Loucy (cell line): ENCODE data around the gene TPX2.

ENCODE experiments used
- H2AFZ ChIP-seq: fragments of 200-600 bp; sonication (generic); 2 replicates; pipeline ENCODE4 v1.6.0; 2016; ENCODE audit warnings: antibody characterized with exemption, mild to moderate bottlenecking, low read length, moderate library complexity
- H3F3A ChIP-seq: fragments of 200-600 bp; 2 replicates; pipeline ENCODE4 v1.6.0; 2016; ENCODE audit warnings: antibody characterized with exemption, low read depth, mild to moderate bottlenecking
- H3K27me3 ChIP-seq: fragments of 200-600 bp; sonication (generic); 2 replicates; pipeline ENCODE4 v1.6.1; 2014; ENCODE audit warnings: low read length, mild to moderate bottlenecking; ENCODE audit not compliant: insufficient read depth, poor library complexity, severe bottlenecking
- H3K36me3 ChIP-seq: fragments of 200-600 bp; sonication (generic); 2 replicates; pipeline ENCODE4 v1.6.1; 2016; ENCODE audit warnings: low read length; ENCODE audit not compliant: insufficient read depth
- H3K4me1 ChIP-seq: fragments of 200-600 bp; sonication (generic); 2 replicates; pipeline ENCODE4 v1.5.1; 2014; ENCODE audit warnings: low read length, mild to moderate bottlenecking; ENCODE audit not compliant: insufficient read depth, poor library complexity, severe bottlenecking
- H3K4me2 ChIP-seq: fragments of 200-600 bp; sonication (generic); 2 replicates; pipeline ENCODE4 v1.6.0; 2014; ENCODE audit warnings: antibody characterized with exemption, low read length, low read depth, mild to moderate bottlenecking; ENCODE audit not compliant: poor library complexity, severe bottlenecking
- H3K4me3 ChIP-seq: fragments of 200-600 bp; sonication (generic); 2 replicates; pipeline ENCODE4 v1.5.1; 2014; ENCODE audit warnings: low read length, mild to moderate bottlenecking, mixed read lengths; ENCODE audit not compliant: poor library complexity, severe bottlenecking
- H3K79me2 ChIP-seq: fragments of 200-600 bp; sonication (generic); 2 replicates; pipeline ENCODE4 v1.6.1; 2014; ENCODE audit warnings: low read length; ENCODE audit not compliant: insufficient read depth
- H3K9ac ChIP-seq: fragments of 200-600 bp; sonication (generic); 2 replicates; pipeline ENCODE4 v1.6.0; 2014; ENCODE audit warnings: mild to moderate bottlenecking, low read depth, low read length, moderate library complexity; ENCODE audit not compliant: poor library complexity, severe bottlenecking
- H3K9me2 ChIP-seq: fragments of 200-600 bp; sonication (generic); replicated peaks from 2 replicates; pipeline ENCODE4 v1.6.1; 2016; ENCODE audit warnings: low read depth, low read length, mixed read lengths
- H3K9me3 ChIP-seq: fragments of 200-600 bp; sonication (generic); 2 replicates; pipeline ENCODE4 v1.6.1; 2014; ENCODE audit warnings: mild to moderate bottlenecking, antibody characterized with exemption, low read length, low read depth; ENCODE audit not compliant: insufficient read depth
- H4K20me1 ChIP-seq: fragments of 200-600 bp; sonication (generic); 2 replicates; pipeline ENCODE4 v1.6.0; 2014; ENCODE audit warnings: antibody characterized with exemption, low read length, mild to moderate bottlenecking; ENCODE audit not compliant: insufficient read depth, poor library complexity, severe bottlenecking
- EZH2phosphoT487 ChIP-seq: fragments of 200-600 bp; IDR thresholded peaks from 2 replicates; pipeline ENCODE4 v1.6.1; 2018; ENCODE audit warnings: antibody characterized with exemption, mild to moderate bottlenecking, moderate library complexity, borderline replicate concordance
- TF ChIP-seq, protein P1 (sequence below): fragments of 200-600 bp; sonication (generic); conservative IDR thresholded peaks from 2 replicates; pipeline ENCODE4 v1.5.1; 2014; ENCODE audit warnings: mild to moderate bottlenecking, antibody characterized with exemption, low read length

TPX2 gene

DNA sequence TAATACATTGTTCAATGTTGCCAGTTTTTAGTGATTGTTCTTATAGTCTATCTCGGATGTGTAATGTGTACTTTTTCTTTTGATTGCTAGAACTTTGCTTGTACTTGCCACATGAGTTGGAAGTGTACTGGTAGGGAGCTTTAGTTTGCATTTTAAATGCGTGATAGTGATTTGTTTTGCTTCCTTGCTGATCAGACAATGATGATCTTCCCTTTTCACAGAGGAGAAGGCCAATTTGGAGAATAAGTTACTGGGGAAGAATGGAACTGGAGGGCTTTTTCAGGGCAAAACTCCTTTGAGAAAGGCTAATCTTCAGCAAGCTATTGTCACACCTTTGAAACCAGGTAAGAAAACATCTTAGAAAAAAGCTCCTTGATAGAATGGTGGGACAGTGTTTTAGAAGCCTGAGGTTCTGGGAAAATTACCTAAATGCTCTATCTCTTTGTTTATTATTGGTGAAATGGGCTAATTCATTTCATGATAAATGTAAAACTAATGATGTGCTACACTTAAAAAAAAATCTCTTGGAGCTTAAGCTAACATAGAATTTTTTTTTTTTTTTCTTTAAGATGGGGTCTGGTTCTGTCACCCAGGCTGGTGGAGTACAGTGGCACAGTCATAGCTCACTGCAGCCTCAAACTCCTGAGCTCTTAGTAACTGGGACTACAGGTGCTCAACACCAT, 20.9 kb downstream of the TPX2 start:
- H3K79me2 ChIP-seq, result peaks cover 95% of the 10 kb centered on the region
- no peaks in the 10 kb centered on the region for H3K27me3 ChIP-seq
- no peak overlapping the region for H2AFZ ChIP-seq
- no peak overlapping the region for H3K4me2 ChIP-seq
- no peak overlapping the region for H3K4me3 ChIP-seq
- no peaks in the 10 kb centered on the region for H3K9me2 ChIP-seq
- H3K36me3 ChIP-seq, result peaks cover 81% of the 10 kb centered on the region
- H4K20me1 ChIP-seq, result peaks cover 38% of the 10 kb centered on the region
- no peaks in the 10 kb centered on the region for H3F3A ChIP-seq
- no peaks in the 10 kb centered on the region for H3K9me3 ChIP-seq
- H3K4me1 ChIP-seq, result no peaks in the 10 kb centered on the region
- no peak overlapping the region for H3K9ac ChIP-seq
- no peak for TF ChIP-seq EZH2phosphoT487
- TF ChIP-seq, protein P1, sequence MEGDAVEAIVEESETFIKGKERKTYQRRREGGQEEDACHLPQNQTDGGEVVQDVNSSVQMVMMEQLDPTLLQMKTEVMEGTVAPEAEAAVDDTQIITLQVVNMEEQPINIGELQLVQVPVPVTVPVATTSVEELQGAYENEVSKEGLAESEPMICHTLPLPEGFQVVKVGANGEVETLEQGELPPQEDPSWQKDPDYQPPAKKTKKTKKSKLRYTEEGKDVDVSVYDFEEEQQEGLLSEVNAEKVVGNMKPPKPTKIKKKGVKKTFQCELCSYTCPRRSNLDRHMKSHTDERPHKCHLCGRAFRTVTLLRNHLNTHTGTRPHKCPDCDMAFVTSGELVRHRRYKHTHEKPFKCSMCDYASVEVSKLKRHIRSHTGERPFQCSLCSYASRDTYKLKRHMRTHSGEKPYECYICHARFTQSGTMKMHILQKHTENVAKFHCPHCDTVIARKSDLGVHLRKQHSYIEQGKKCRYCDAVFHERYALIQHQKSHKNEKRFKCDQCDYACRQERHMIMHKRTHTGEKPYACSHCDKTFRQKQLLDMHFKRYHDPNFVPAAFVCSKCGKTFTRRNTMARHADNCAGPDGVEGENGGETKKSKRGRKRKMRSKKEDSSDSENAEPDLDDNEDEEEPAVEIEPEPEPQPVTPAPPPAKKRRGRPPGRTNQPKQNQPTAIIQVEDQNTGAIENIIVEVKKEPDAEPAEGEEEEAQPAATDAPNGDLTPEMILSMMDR, result no peak

DNA sequence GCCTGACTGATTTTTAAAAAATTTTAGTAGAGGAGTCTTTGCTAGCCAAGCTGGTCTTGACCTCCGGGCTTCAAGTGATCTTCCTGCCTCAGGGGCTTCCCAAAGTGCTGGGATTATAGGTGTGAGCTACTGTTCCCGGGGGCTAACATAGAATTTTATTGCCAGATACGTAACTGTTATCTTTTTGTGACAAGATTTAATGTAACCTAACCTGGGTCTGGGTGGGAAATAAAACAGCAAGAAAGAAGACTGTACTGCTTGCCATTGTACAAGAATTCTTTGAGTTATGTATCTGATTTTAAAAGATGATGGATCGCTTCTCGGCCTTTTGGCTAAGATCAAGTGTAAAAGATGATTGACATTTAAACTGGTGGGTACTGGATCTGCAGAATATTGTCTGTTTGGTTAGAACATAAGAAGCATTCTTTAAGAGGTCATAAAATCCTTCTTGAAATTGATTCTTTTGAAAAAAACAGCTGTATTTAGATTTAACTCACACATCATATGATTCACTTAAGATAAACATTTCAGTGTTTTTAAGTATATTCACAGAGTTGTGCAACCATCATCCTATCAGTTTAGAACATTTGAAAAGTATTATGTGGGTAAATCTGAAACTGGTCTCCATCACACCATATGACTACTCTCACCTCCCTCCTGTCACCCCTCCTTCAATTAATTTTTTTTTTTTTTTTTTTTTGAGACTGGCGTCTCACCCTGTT, 21.6 kb downstream of the TPX2 start:
- Histone ChIP-seq H4K20me1 (peaks cover 40% of the 10 kb centered on the region), H3K4me3 (no peak overlapping the region), H3K4me2 (no peak overlapping the region), H3K79me2 (peaks cover 95% of the 10 kb centered on the region), H3K9ac (no peak overlapping the region), H2AFZ (no peak overlapping the region), H3K9me2 (no peaks in the 10 kb centered on the region), H3K4me1 (no peaks in the 10 kb centered on the region), H3K36me3 (peaks cover 88% of the 10 kb centered on the region), H3F3A (no peaks in the 10 kb centered on the region), H3K9me3 (no peaks in the 10 kb centered on the region), H3K27me3 (no peaks in the 10 kb centered on the region)
- TF ChIP-seq, protein P1, result no peak
- TF ChIP-seq EZH2phosphoT487, result no peak

DNA sequence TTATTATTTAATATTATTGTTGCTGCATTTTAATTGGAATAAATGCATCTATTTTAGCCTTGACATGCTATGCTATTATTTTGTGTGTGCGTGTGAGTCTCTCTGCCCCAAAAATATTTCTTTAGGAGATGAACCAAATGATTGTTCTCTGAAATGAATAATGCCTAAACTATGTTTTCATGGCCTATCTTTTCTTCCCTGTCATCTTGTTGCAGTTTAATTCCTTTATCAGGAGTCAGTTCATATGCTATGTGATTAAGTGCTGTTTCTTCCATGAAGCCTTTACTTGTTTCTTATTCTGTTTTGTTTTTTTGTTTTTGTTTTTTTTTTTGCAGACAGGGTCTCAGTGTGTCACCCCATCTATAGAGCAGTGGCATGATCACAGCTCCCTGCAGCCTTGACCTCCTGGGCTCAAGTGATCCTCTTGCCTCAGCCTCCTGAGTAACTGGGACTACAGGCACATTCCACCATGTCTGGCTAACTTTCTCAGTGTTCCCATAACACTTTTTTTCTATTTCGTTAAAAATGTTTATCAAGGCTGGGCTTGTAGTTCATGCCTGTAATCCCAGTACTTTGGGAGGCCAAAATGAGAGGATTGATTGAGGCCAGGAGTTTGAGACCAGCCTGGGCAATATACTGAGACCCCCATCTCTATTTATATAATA, 25.7 kb downstream of the TPX2 start:
- H3K9ac ChIP-seq, result no peak overlapping the region
- H2AFZ ChIP-seq, result no peak overlapping the region
- H3K4me1 ChIP-seq, result no peaks in the 10 kb centered on the region
- no peaks in the 10 kb centered on the region for H3K9me2 ChIP-seq
- H3K36me3 ChIP-seq, result peaks cover 92% of the 10 kb centered on the region
- H3K79me2 ChIP-seq, result peaks cover 63% of the 10 kb centered on the region
- H3F3A ChIP-seq, result no peaks in the 10 kb centered on the region
- TF ChIP-seq, protein P1, result no peak
- TF ChIP-seq EZH2phosphoT487, result no peak
- no peak overlapping the region for H3K4me3 ChIP-seq
- no peaks in the 10 kb centered on the region for H3K27me3 ChIP-seq
- H4K20me1 ChIP-seq, result peaks cover 30% of the 10 kb centered on the region
- H3K9me3 ChIP-seq, result no peaks in the 10 kb centered on the region
- no peak overlapping the region for H3K4me2 ChIP-seq
